ENCODE data around the gene SLCO1B3.
"Not testable (repeated sequence)": the region's sequence is repeated elsewhere in the genome, so short reads cannot be mapped to it uniquely, and the experiment has no call there.

The SLCO1B3 gene, protein sequence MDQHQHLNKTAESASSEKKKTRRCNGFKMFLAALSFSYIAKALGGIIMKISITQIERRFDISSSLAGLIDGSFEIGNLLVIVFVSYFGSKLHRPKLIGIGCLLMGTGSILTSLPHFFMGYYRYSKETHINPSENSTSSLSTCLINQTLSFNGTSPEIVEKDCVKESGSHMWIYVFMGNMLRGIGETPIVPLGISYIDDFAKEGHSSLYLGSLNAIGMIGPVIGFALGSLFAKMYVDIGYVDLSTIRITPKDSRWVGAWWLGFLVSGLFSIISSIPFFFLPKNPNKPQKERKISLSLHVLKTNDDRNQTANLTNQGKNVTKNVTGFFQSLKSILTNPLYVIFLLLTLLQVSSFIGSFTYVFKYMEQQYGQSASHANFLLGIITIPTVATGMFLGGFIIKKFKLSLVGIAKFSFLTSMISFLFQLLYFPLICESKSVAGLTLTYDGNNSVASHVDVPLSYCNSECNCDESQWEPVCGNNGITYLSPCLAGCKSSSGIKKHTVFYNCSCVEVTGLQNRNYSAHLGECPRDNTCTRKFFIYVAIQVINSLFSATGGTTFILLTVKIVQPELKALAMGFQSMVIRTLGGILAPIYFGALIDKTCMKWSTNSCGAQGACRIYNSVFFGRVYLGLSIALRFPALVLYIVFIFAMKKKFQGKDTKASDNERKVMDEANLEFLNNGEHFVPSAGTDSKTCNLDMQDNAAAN

DNA sequence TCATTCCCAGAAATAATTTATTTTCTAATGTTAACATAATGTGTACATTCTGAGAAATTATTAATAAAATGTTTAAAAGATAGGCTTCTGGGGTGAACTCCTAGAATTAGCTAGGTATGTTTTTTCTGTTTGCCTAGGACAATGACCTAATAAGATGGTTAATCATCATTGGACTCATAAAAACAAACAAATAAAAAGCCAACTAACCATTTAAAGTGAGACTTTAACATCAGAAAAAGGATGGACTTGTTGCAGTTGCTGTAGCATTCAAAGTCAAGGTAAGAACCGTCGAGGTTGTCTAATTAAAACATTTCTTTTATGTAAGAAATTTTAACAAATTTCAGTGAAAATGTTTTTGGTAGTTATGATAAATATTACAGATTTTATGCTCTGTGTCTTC, at the start of gene SLCO1B3:
TSS of gene SLCO1B3 (plus strand) at position 219 of the 400 bp plus-strand sequence. CDS start 5,034 bp downstream, outside the sequence.
- no peak for DNase-seq (ENCODE audit: low read depth in 3 of 3)

DNA sequence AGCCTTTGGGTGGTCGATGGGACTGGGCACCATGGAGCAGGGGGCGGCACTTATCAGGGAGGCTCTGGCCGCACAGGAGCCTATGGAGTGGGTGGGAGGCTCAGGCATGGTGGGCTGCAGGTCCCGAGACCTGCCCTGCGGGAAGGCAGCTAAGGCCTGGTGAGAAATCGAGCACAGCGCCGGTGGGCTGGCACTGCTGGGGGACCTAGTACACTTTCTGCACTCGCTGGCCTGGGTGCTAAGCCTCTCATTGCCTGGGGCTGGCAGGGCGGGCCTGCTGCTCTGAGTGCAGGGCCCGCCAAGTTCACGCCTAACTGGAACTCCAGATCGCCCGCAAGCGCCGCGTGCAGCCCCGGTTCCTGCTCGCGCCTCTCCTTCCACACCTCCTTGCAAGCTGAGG, 33.1 kb upstream of the SLCO1B3 start:
- no peak for DNase-seq (ENCODE audit: low read depth in 3 of 3)

DNA sequence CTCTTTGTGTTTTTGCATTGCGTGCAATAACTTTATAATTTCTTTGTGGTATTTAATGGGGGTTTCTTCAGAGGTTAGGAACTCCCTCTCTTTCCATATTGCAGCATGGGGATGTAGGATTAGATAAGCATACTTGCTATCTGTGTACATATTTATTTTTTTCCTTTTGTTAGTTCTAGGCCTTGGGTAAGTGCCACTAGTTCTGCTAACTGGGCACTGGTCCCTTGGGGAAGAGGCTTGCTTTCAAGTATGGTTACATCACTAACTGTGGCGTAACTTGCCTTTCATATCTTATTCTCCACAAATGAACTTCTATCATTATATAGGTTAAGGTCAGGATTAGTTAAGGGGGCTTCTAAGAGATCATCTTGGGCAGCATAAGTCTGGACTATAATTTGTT, 31.5 kb upstream of the SLCO1B3 start:
- DNase-seq (ENCODE audit: low read depth in 3 of 3): no peak

DNA sequence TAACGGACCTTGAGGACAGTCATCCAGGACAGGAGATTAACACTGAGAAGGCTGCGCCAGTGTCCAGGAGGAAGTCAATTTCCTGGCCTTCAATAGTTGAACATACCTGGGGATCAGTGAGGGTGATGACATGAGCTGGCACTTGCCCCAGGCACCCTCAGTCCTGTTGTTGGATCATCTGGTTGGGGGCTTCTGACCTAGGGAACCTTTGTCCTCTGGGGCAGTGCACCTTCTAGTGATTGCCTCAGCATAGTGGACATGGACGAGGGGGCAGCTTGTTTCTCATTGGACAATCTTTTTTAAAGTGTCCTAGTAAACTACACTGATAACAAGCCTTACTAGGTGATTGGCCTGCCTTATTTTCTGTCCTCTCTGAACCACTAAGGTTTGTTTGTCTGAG, 30.5 kb upstream of the SLCO1B3 start:
- DNase-seq (ENCODE audit: low read depth in 3 of 3): not testable (repeated sequence)

DNA sequence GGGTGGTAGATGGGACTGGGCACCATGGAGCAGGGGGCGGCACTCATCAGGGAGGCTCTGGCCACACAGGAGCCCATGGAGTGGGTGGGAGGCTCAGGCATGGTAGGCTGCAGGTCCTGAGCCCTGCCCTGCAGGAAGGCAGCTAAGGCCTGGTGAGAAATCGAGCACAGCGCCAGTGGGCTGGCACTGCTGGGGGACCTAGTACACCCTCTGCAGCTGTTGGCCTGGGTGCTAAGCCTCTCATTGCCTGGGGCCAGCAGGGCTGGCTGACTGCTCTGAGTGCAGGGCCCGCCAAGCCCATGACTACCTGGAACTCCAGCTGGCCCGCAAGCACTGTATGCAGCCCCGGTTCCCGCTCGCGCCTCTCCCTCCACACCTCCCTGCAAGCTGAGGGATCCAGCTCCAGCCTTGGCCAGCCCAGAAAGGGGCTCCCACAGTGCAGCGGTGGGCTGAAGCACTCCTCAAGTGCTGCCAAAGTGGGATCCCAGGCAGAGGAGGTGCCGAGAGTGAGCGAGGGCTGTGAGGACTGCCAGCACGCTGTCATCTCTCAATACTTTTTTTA, 26.6 kb upstream of the SLCO1B3 start:
- not testable (repeated sequence) for DNase-seq (ENCODE audit: low read depth in 3 of 3)

DNA sequence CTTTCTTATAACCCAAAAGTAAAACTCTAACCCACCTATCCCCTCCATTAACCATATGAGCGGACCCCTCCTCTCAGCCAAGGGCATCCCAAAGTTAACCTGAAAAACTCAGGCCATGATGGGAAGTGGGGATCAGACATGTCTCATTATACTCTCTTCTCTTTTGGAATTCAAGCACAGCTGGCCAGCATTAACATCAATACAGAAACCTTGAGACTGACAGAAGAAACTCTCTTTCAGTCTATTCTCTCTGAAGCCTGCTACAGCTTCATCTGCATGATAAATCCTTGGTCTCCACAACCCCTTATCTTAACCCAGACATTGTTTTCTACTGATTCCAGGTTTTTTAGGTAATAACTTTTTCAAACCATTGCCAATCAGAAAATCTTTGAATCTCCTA, 17.5 kb upstream of the SLCO1B3 start:
- DNase-seq (ENCODE audit: low read depth in 3 of 3): no peak

DNA sequence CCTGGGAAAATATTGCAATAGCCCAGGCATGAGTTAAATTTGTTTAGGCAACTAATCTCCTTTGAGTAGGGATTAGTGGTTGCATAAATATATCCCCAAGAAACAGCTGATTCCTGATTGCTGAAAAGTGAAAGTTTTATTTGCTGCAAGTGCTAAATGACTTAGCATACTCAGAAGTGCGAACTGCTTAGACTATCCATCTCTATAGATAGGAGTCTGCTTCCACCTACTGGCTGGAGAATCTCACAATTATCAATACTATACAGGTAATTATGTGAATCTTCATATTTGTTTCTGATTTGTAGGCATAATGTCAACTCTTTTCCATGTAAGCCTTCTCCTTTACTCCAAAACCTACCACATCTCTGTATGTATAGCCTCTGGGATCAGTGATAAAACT, 12.0 kb upstream of the SLCO1B3 start:
- DNase-seq (ENCODE audit: low read depth in 3 of 3): no peak

DNA sequence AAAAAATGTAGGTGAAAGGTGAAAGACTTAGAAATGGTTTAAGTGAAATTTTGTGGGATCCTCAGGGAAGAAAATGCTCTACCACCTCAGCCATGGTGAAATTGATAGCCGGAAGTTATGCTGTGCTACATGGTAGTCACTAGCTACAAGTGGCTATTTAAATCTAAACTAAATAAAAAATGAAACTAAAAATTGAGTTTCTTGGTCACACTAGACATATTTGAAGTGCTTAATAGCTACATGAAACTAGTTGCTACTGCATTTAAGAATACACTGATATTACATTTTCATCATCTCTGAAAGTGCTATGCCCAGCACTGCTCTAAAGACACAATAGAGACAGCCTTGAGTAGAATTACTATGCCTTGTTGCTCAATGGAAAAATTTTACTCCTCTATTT, 10.3 kb upstream of the SLCO1B3 start:
- DNase-seq (ENCODE audit: low read depth in 3 of 3): no peak

DNA sequence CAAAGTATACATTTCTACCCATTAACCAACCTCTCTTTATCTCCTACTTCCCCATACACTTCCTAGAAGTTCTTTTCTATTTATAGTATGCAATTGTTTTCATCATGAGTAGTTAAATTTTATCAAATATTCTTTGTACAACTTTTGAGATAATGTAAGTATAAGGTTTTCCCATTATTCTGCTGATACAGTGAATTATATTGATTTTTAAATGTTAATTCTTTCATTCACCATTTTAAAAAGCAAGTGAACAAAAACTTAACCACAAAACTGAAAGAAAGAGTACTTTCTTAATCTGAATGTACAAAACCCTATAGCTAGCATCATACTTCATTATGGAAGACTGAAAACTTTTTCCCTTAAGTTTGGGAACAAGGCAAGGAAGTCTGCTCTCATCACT, 9.5 kb upstream of the SLCO1B3 start:
- DNase-seq (ENCODE audit: low read depth in 3 of 3): no peak

DNA sequence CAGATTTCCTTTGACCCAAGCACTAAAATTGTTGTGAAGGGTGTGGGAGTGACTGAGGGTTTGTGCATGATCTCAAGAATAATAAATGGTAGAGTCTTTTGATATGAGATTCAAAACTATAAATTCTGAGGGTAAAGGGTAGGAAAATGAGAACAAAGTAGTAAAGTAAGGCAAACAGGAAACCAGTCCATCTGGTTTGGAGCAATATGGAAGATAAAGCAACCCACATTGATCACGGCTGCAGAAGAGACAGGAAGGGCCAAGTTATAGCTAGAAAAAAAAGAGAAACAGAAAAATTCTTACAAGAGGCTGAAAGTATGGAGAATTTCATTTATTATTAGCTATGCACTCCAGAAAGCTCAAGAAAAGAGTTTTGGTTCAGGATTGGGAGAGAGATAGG, 4.6 kb upstream of the SLCO1B3 start:
- no peak for DNase-seq (ENCODE audit: low read depth in 3 of 3)

DNA sequence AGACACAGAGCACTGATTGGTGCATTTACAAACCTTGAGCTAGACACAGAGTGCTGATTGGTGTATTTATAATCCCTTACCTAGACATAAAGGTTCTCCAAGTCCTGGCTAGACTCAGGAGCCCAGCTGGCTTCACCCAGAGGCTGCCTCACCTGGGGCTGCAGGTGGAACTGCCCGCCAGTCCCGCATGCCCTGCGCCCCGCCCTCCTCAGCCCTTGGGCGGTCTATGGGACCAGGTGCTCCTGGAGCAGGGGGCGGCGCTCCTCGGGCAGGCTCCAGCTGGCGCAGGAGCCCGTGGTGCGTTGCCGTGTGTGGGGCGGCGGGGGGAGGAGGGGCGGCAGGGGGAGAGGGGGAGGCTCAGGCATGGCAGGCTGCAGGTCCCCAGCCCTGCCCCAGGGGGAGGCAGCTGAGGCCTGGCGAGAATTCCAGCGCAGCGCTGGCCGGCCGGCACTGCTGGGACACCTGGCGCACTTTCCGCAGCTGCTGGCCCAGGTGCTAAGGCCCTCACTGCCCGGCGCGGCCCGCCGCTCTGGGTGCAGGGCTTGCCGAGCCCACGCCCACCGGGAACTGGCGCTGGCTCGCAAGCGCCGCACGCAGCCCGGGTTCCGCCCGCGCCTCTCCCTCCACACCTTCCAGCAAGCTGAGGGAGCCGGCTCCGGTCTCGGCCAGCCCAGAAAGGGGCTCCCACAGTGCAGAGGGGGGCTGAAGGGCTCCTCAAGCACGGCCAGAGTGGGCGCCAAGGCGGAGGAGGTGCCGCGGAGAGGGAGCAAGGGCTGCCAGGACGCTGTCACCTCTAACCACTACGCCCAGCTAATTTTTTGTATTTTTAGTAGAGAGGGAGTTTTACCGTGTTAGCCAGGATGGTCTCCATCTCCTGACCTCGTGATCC, 3.1 kb upstream of the SLCO1B3 start:
- DNase-seq (ENCODE audit: low read depth in 3 of 3): no peak

DNA sequence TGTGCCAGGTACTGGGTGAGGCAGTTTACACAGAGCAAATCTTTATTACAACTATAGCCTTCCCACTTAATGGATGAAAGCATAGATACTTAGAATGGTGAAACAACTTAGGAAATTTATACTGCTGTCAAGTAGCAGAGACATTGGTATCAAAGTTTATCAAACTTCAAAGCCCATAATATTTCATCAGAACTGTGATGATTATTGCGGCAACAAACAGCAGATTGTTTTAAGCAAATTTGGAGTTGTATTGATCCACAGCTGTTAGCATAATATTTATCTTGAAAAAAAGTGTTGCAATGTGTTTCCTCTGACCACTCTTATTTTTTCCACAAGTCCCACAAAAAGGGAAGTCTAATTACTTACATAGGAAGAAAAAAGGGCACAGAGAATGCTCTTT, 2.0 kb upstream of the SLCO1B3 start:
- DNase-seq (ENCODE audit: low read depth in 3 of 3): no peak

DNA sequence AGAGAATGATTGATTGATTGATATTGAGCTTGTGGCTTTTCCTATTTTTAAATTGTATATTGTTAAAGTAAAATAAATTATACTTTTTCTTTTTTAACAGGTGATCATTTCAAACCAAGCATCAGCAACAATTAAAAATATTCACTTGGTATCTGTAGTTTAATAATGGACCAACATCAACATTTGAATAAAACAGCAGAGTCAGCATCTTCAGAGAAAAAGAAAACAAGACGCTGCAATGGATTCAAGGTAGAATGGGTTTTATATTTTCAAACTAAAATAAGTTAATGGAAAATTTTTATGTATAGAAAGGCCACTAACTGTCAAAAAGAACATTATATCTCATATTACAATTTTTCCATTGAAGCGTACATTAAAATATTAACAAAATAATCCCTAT, 5.1 kb downstream of the SLCO1B3 start:
- no peak for DNase-seq (ENCODE audit: low read depth in 3 of 3)

DNA sequence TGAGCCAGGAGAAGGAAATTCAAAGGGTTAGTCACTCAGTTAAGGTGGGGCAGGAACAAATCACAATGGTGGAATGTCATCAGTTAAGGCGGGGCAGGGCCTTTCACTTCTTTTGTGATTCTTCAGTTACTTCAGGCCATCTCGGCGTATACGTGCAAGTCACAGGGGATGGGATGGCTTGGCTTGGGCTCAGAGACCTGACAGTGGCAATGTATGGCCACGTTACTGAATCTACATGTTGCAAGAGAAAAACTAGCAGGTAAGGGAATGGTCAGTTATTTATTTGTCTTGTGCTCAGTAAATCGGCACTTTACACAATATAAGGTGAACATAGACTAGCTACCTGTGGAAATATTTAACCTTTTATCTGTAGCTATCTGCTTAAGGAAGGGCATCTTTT, 11.9 kb downstream of the SLCO1B3 start:
- DNase-seq (ENCODE audit: low read depth in 3 of 3): no peak

DNA sequence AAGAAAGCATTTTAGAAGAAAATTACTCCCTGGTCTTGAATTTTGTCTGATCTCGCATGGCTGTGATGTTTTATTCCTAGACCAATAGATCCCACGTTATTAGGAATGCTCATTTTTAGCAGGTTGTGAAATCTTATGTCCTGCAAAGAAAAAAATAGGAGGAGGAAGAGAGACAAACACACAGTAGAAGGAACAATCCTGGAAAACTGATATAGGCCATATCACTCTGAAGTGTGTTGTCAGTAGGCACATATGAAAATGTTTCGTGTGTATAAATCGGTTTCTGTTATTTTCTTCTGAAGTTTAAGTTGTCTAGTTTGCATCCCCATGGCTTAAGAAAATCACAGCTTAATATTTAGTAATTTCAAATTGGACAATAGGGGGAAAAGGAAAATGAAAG, 12.4 kb downstream of the SLCO1B3 start:
- DNase-seq (ENCODE audit: low read depth in 3 of 3): no peak

DNA sequence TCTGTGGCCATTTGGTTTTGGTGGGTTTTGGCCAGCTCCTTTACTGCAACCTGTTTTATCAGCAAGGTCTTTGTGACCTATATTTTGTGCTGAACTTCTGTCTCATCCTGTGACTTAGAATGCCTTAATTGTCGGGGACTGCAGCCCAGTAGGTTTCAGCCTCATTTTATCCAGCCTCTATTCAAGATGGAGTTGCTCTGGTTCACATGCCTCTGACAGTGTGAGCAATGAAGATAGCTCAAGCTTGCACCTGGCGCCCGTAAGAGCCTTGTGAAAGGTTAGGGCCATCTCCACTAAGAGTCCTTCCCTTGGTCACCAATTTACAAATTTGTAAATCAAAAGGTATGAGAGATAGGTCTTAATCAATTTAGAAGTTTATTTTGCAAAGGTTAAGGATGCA, 19.4 kb downstream of the SLCO1B3 start:
- no peak for DNase-seq (ENCODE audit: low read depth in 3 of 3)

DNA sequence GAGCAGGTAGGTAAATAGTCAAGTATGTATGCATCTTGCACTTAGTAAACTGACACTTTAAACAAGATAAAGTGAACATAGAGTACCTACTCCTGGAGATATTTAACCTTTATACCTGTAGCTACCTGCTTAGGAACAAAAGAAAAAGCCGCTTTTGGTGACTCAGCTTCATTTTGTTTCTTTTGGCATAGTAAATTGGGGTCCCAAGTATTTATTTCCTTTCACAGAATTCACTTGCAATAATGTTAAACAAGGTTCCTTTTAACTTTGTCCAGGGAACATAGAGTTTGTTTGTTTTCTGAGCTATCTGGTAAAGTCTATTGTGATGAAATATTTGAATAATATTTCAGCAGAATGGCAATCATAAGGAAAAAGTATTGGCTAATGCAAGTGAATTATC, 20.0 kb downstream of the SLCO1B3 start:
- DNase-seq (ENCODE audit: low read depth in 3 of 3): no peak

DNA sequence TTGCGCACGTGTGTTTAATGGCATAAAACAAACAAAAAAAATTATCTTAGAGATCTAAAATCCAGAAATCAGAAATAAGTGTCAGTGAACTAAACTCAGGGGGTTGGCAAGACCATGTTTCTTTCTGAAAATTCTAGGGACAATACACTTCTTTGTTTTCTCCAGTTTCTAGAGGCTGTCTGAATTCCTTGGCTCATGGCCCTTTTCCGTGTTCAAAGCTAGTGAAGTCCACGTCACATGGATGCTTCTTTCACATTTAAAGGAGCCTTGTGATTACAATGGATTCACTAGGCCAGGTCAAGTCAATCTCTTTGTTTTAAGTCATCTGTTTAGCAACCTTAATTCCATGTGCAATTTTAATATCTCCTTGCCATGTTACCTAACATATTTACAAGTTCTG, 22.4 kb downstream of the SLCO1B3 start:
- DNase-seq (ENCODE audit: low read depth in 3 of 3): no peak

DNA sequence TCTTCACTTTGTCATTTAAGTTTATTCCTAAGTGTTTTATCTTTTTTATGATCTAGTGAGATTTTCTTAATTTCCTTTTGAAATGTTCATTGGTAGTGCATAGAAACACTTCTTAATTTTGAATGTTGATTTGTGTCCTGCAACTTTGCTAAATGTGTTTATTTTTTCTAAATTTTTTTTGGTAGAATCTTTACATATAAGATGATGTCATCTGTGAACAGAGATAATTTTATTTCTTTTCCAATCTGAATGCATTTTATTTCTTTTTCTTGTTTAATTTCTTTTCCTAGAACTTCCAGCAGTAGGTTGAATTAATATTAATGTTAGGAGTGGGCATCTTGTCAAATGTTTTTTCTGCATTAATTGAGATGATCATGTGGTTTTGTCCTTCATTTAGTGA, 42.1 kb downstream of the SLCO1B3 start:
- no peak for DNase-seq (ENCODE audit: low read depth in 3 of 3)

DNA sequence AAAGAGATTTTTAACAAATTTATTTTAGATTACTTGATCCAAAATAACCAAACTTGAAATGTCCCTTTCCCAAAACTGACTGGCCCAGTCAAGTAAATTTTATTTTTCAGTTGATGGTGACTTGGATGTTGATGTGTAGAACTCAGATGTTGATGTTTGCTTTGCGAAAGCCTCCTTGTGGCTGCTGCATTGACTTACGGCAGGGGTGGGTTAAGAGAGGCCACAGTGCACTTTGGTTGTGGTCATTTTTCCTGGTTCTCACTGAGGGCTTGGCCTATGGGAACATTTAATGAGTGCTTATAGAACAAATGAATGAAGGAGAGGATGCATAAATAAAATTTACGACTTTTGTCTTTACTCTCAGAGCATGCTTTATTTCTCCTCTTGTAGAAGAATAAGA, 52.6 kb downstream of the SLCO1B3 start:
- DNase-seq (ENCODE audit: low read depth in 3 of 3): no peak

DNA sequence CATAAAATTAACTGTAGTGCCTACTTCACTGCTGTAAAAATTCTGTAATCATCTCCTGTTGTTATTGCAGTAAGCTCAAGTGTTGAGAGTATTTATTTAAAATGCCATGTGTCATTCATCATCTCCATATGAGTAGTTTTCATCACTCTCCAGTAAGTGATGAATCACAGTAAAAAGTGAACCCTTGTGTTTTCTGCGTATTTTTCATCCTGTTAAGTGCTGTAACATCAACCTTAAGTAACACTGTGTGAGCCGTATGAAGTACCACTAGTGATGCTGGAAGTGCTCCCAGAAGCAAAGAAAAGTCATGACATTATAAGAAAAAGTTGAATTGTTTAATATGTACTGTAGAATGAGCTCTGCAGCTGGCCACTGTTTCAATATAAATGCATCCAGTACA, 55.4 kb downstream of the SLCO1B3 start:
- DNase-seq (ENCODE audit: low read depth in 3 of 3): no peak

DNA sequence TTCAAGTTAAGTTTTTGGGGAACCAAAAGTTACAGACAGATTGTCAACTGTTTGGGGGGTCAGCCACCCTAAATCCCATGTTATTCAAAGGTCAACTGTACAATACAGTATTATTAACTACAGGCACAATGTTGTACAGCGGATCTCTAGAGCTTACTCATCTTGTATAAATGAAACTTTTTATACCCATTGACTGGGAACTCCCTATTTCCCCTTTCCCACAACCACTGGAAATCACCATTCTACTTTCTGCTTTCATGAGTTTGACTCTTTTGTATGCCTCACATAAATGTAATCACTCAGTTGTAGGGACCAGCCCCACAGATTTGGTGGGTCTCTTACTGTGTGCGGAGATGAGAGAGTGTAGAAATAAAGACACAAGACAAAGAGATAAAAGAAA, 57.8 kb downstream of the SLCO1B3 start:
- DNase-seq (ENCODE audit: low read depth in 3 of 3): no peak

Data from stimulated activated CD4-positive, alpha-beta T cell treated with anti-CD3 and anti-CD28 coated beads, TNF-alpha, amount 100 ng/mL, for 24 hours (primary cell).